ENCODE measurements around the gene FNDC1.

The FNDC1 gene

DNA sequence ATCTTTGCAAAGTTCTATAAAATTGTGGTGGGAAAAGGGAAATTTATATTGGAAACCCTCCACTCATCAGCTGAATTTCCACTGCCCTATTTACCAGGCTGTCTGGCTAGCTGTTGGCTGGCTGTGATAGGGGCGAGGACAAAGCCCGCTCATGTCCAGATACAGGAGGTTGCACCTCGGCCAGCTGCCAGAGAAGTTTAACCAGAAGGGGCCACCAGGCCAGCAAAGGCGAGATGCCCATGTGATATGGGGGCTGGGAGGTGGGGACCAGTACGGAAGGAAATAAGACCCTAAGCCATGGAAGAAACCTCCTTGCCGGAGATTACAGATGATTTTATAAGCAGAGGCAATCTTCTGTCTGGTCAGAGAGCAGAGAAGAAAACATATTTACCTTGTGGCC, 143.8 kb downstream of the FNDC1 start:
- no peak for DNase-seq

GRCh38 chr6:159315562-159315961, 146.4 kb downstream of the FNDC1 start:
- DNase-seq, result no peak

GRCh38 chr6:159317430-159317829, 148.2 kb downstream of the FNDC1 start:
- no peak for DNase-seq

GRCh38 chr6:159321267-159321666, 152.1 kb downstream of the FNDC1 start:
- DNase-seq, result no peak

All from NCI-H2081 (cell line).